CD4-positive, alpha-beta T cell treated with Interferon gamma for 1 hour (primary cell): Measurements from ENCODE around the gene AIMP1.
"Not testable (repeated sequence)": the region's sequence is repeated elsewhere in the genome, so short reads cannot be mapped to it uniquely, and the experiment has no call there.

Experiments used
- DNase-seq: peaks from one replicate; pipeline ENCODE4 v3.0.0-alpha.2; 2020

The AIMP1 gene

GRCh38 chr4:106312997-106313522 lies 3.3 kb upstream of the AIMP1 start:
- no peak for DNase-seq

GRCh38 chr4:106314960-106315359 lies 1.4 kb upstream of the AIMP1 start:
- no peak for DNase-seq

GRCh38 chr4:106315476-106315967 lies 828 bp upstream of the AIMP1 start:
- no peak for DNase-seq

GRCh38 chr4:106316773-106317409 lies 541 bp downstream of the AIMP1 start:
- no peak for DNase-seq

GRCh38 chr4:106317815-106318214 lies 1.5 kb downstream of the AIMP1 start:
- DNase-seq: no peak

- DNase-seq: no peak
Measured at GRCh38 chr4:106318511-106318910, 2.2 kb downstream of the AIMP1 start.

GRCh38 chr4:106320235-106320634 lies 3.9 kb downstream of the AIMP1 start:
- DNase-seq: no peak

- DNase-seq: not testable (repeated sequence)
Measured at GRCh38 chr4:106321168-106321567, 4.8 kb downstream of the AIMP1 start.

GRCh38 chr4:106321814-106322213 lies 5.5 kb downstream of the AIMP1 start:
- DNase-seq: not testable (repeated sequence)

GRCh38 chr4:106323119-106323518 lies 6.8 kb downstream of the AIMP1 start:
- DNase-seq: no peak

- DNase-seq: no peak
Measured at GRCh38 chr4:106325800-106326199, 9.4 kb downstream of the AIMP1 start.

GRCh38 chr4:106329041-106329618 lies 12.8 kb downstream of the AIMP1 start:
- DNase-seq: no peak

GRCh38 chr4:106333186-106333585 lies 16.8 kb downstream of the AIMP1 start:
- DNase-seq: no peak

- DNase-seq: no peak
Measured at GRCh38 chr4:106334741-106335470, 18.6 kb downstream of the AIMP1 start.

- no peak for DNase-seq
Measured at GRCh38 chr4:106336618-106337017, 20.3 kb downstream of the AIMP1 start.

- no peak for DNase-seq
Measured at GRCh38 chr4:106337916-106338315, 21.6 kb downstream of the AIMP1 start.

- DNase-seq: no peak
Measured at GRCh38 chr4:106338671-106339070, 22.3 kb downstream of the AIMP1 start.

- no peak for DNase-seq
Measured at GRCh38 chr4:106339431-106339830, 23.1 kb downstream of the AIMP1 start.

- no peak for DNase-seq
Measured at GRCh38 chr4:106340774-106341173, 24.4 kb downstream of the AIMP1 start.

- no peak for DNase-seq
Measured at GRCh38 chr4:106343865-106344646, 27.7 kb downstream of the AIMP1 start.

- no peak for DNase-seq
Measured at GRCh38 chr4:106344647-106344970, 28.3 kb downstream of the AIMP1 start.

- no peak for DNase-seq
Measured at GRCh38 chr4:106347167-106347566, 30.8 kb downstream of the AIMP1 start.

- no peak for DNase-seq
Measured at GRCh38 chr4:106351016-106351415, 34.7 kb downstream of the AIMP1 start.
